Measurements from ENCODE around the gene CCL3. TPM values are rescaled to one million over a fixed set of nuclear protein-coding genes. Genes with fewer than 3 reads are reported as not detected.

Gene CCL3
- total RNA-seq, 1 experiment from 2014 or later, result 0.72 TPM

DNA sequence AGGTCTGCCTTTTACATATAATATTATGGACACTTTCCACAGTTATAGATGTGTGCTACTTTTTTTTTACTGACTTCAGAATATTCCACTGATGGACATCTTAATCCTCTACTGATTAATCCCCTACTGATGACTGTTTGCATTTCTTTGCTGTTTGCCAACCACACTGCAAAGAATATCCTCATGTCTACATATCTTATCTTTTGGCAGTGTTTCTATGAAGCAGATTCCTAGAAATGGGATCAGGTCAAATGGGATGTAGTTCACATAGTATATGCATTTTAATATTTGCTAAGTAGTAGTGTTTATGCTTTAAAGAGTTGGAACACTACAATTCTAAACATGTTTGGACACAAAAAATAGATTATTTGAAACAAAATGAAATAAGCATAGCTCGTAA, 3.2 kb downstream of the CCL3 start:
- TF ChIP-seq GTF2I (CRISPR knock-in tag; conservative IDR thresholded peaks at IDR 0.05) (no peak), RELA (CRISPR knock-in tag; IDR thresholded peaks at IDR 0.05; ENCODE audit: borderline replicate concordance) (no peak), FOXJ3 (CRISPR knock-in tag; IDR thresholded peaks at IDR 0.05; ENCODE audit: borderline replicate concordance) (no peak), TEAD4 (CRISPR knock-in tag; IDR thresholded peaks at IDR 0.05) (no peak), HMGA2 (CRISPR knock-in tag; IDR thresholded peaks at IDR 0.05) (no peak), ZNF232 (CRISPR knock-in tag; IDR thresholded peaks at IDR 0.05) (no peak), TP53 (CRISPR knock-in tag; IDR thresholded peaks at IDR 0.05) (no peak), ZNF423 (CRISPR knock-in tag; IDR thresholded peaks at IDR 0.05) (no peak), CREM (CRISPR knock-in tag; IDR thresholded peaks at IDR 0.05) (no peak)
- TF ChIP-seq, protein P1, sequence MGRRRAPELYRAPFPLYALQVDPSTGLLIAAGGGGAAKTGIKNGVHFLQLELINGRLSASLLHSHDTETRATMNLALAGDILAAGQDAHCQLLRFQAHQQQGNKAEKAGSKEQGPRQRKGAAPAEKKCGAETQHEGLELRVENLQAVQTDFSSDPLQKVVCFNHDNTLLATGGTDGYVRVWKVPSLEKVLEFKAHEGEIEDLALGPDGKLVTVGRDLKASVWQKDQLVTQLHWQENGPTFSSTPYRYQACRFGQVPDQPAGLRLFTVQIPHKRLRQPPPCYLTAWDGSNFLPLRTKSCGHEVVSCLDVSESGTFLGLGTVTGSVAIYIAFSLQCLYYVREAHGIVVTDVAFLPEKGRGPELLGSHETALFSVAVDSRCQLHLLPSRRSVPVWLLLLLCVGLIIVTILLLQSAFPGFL (CRISPR knock-in tag; IDR thresholded peaks at IDR 0.05; ENCODE audit: borderline replicate concordance), result no peak
- TF ChIP-seq, protein P2, sequence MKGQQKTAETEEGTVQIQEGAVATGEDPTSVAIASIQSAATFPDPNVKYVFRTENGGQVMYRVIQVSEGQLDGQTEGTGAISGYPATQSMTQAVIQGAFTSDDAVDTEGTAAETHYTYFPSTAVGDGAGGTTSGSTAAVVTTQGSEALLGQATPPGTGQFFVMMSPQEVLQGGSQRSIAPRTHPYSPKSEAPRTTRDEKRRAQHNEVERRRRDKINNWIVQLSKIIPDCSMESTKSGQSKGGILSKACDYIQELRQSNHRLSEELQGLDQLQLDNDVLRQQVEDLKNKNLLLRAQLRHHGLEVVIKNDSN (CRISPR knock-in tag; IDR thresholded peaks at IDR 0.05), result no peak
- TF ChIP-seq, protein P3, sequence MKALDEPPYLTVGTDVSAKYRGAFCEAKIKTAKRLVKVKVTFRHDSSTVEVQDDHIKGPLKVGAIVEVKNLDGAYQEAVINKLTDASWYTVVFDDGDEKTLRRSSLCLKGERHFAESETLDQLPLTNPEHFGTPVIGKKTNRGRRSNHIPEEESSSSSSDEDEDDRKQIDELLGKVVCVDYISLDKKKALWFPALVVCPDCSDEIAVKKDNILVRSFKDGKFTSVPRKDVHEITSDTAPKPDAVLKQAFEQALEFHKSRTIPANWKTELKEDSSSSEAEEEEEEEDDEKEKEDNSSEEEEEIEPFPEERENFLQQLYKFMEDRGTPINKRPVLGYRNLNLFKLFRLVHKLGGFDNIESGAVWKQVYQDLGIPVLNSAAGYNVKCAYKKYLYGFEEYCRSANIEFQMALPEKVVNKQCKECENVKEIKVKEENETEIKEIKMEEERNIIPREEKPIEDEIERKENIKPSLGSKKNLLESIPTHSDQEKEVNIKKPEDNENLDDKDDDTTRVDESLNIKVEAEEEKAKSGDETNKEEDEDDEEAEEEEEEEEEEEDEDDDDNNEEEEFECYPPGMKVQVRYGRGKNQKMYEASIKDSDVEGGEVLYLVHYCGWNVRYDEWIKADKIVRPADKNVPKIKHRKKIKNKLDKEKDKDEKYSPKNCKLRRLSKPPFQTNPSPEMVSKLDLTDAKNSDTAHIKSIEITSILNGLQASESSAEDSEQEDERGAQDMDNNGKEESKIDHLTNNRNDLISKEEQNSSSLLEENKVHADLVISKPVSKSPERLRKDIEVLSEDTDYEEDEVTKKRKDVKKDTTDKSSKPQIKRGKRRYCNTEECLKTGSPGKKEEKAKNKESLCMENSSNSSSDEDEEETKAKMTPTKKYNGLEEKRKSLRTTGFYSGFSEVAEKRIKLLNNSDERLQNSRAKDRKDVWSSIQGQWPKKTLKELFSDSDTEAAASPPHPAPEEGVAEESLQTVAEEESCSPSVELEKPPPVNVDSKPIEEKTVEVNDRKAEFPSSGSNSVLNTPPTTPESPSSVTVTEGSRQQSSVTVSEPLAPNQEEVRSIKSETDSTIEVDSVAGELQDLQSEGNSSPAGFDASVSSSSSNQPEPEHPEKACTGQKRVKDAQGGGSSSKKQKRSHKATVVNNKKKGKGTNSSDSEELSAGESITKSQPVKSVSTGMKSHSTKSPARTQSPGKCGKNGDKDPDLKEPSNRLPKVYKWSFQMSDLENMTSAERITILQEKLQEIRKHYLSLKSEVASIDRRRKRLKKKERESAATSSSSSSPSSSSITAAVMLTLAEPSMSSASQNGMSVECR (CRISPR knock-in tag; IDR thresholded peaks at IDR 0.05; ENCODE audit: borderline replicate concordance), result no peak
- TF ChIP-seq, protein P4, sequence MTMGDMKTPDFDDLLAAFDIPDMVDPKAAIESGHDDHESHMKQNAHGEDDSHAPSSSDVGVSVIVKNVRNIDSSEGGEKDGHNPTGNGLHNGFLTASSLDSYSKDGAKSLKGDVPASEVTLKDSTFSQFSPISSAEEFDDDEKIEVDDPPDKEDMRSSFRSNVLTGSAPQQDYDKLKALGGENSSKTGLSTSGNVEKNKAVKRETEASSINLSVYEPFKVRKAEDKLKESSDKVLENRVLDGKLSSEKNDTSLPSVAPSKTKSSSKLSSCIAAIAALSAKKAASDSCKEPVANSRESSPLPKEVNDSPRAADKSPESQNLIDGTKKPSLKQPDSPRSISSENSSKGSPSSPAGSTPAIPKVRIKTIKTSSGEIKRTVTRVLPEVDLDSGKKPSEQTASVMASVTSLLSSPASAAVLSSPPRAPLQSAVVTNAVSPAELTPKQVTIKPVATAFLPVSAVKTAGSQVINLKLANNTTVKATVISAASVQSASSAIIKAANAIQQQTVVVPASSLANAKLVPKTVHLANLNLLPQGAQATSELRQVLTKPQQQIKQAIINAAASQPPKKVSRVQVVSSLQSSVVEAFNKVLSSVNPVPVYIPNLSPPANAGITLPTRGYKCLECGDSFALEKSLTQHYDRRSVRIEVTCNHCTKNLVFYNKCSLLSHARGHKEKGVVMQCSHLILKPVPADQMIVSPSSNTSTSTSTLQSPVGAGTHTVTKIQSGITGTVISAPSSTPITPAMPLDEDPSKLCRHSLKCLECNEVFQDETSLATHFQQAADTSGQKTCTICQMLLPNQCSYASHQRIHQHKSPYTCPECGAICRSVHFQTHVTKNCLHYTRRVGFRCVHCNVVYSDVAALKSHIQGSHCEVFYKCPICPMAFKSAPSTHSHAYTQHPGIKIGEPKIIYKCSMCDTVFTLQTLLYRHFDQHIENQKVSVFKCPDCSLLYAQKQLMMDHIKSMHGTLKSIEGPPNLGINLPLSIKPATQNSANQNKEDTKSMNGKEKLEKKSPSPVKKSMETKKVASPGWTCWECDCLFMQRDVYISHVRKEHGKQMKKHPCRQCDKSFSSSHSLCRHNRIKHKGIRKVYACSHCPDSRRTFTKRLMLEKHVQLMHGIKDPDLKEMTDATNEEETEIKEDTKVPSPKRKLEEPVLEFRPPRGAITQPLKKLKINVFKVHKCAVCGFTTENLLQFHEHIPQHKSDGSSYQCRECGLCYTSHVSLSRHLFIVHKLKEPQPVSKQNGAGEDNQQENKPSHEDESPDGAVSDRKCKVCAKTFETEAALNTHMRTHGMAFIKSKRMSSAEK (CRISPR knock-in tag; IDR thresholded peaks at IDR 0.05; ENCODE audit: borderline replicate concordance), result no peak
- TF ChIP-seq, protein P5, sequence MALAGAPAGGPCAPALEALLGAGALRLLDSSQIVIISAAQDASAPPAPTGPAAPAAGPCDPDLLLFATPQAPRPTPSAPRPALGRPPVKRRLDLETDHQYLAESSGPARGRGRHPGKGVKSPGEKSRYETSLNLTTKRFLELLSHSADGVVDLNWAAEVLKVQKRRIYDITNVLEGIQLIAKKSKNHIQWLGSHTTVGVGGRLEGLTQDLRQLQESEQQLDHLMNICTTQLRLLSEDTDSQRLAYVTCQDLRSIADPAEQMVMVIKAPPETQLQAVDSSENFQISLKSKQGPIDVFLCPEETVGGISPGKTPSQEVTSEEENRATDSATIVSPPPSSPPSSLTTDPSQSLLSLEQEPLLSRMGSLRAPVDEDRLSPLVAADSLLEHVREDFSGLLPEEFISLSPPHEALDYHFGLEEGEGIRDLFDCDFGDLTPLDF (CRISPR knock-in tag; IDR thresholded peaks at IDR 0.05), result no peak
- H3K4me1 Mint-ChIP-seq, result peaks cover 28% of the 10 kb centered on the region
- no peaks in the 10 kb centered on the region for H3K36me3 Mint-ChIP-seq
- no peaks in the 10 kb centered on the region; the same call in 1 of the 2 replicates for H3K27me3 Mint-ChIP-seq (ENCODE audit: low read depth)
- ChIA-PET CTCF (interaction anchor here (1.2 to 1.5 kb wide), 3 partner anchors 14 to 118 kb away, joined by 3 to 7 read pairs (median 4); no protein-coding TSS in a partner anchor), POLR2A (interaction anchor here (1.2 kb wide), 1 partner anchor 14 kb away, joined by 3 read pairs; no protein-coding TSS in a partner anchor)
- H3K4me3 Mint-ChIP-seq, result no peak overlapping the region
- ATAC-seq, result no peak
- H3K9me3 Mint-ChIP-seq, result no peaks in the 10 kb centered on the region
- no peak for DNase-seq (ENCODE audit: low spot score)
- no peak overlapping the region for H3K27ac Mint-ChIP-seq
